ENCODE data around the gene TMIE. TPM values are rescaled to one million over a fixed set of nuclear protein-coding genes. Genes with fewer than 3 reads are reported as not detected.
A peak's percentile ranks its signal among the peaks of the same experiment; 100 is the strongest.

TMIE gene
- total and polyA plus RNA-seq, 9 of the 15 experiments (the other 6 are each of a cell fraction or from before 2014, with no cell fraction given): not detected

DNA sequence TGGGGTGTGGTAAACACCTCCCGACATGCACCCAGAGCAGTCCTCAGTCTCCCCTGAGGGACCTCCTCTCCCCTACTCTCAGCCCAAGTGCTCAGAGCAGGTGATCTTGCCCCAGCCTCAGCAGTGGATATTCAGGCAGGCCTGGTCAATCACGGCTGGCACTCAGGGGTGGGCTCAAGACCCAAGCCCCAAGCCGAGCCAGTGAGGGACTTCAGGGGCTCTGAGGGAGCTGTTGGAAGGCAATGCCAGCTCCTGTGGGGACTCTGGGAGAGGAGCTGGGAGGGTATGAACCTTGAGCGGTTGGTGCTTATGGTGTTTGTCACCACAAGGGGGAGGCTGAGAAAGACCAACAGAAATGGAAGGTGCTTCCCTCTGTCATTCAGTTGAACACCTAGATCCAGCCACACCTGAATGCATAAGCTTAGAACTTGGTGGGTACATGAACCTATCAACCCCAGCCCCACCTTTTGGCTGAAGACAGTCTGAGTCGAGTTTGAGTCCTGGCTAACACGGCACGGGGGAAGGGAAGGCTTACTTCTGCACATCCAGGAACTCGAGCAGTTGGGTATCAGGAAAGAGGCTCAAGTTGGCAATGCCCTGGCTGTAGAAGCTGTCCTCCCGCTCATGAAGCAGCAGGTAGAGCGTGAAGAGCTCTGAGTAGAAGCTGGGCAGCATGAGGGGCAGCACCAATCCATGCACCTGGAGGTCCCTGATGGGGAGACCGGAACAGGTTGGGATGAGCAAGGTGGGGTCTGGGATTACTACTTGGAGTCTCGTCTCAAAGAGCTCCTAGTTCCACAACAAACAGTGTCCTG is 27.0 kb upstream of the TMIE start:
- 2% methylated on average over 12 of the region's 12 CpGs for WGBS (ENCODE audit: insufficient coverage, low coverage, missing lambda C conversion rate)
- DNase-seq (ENCODE audit: extremely low read depth in 1 of 4, low spot score in 3 of 4) (peak in 3 of 4 experiments; percentile 33 to 56 (median 52)), FAIRE-seq (peak; percentile 85), ATAC-seq (peak; percentile 66)
- no peak overlapping the region for H2AFZ ChIP-seq (ENCODE audit: low read depth, low read length)
- intact Hi-C loops (cut with micrococcal nuclease) (no loop called here), in situ Hi-C loops (cut with MboI) (no loop called here)
- H3K36me3 ChIP-seq (ENCODE audit: control insufficient read depth, insufficient read depth, low read length): no peaks in the 10 kb centered on the region
- no peaks in the 10 kb centered on the region for H3K9me3 ChIP-seq (replicated peaks; ENCODE audit: control insufficient read depth, insufficient read depth, low read depth, low read length)
- H3K9ac ChIP-seq (ENCODE audit: insufficient read depth in 1 of 2, low read depth in 2 of 2, low read length in 2 of 2): no peak overlapping the region
- H3K4me1 ChIP-seq (replicated peaks in 1 of 2; ENCODE audit: control insufficient read depth in 2 of 2, insufficient read depth in 2 of 2, low read length in 2 of 2): peaks cover 0 to 6% of the 10 kb centered on the region in 2 experiments; a peak in 2 of 5 replicates
- POLR2A ChIA-PET: interaction anchor here (0.7 kb wide), 1 partner anchor 9 kb away, joined by 3 read pairs; no protein-coding TSS in a partner anchor
- BruUV-seq (replicated peaks): no TSS peak
- no peak overlapping the region for H3K4me3 ChIP-seq
- no peaks in the 10 kb centered on the region for H3K79me2 ChIP-seq (ENCODE audit: control insufficient read depth, insufficient read depth, low read length)
- no peak overlapping the region for H3K27ac ChIP-seq (ENCODE audit: extremely low read depth, low read depth, low read length)
- CTCF ChIA-PET (ENCODE audit: low intra/inter-chr PET ratio): interaction anchor here (0.7 kb wide), 1 partner anchor 19 kb away, joined by 4 read pairs; the partner anchor contains the start of gene ALS2CL
- no peak overlapping the region for H3K4me2 ChIP-seq (ENCODE audit: insufficient read depth, low read length)
- peaks cover 33% of the 10 kb centered on the region for H4K20me1 ChIP-seq (replicated peaks; ENCODE audit: control insufficient read depth, insufficient read depth, low read length)
- H3K9me1 ChIP-seq (ENCODE audit: control insufficient read depth, insufficient read depth, low read length): no peaks in the 10 kb centered on the region
- H3K27me3 ChIP-seq (ENCODE audit: control insufficient read depth in 2 of 2, insufficient read depth in 2 of 2, low read length in 2 of 2): peaks cover 24 to 93% of the 10 kb centered on the region in 2 experiments
- TF ChIP-seq JUNB (CRISPR knock-in tag; conservative IDR thresholded peaks at IDR 0.05) (no peak), RAD21 (CRISPR knock-in tag; conservative IDR thresholded peaks at IDR 0.05 in 1 of 2, IDR thresholded peaks at IDR 0.05 in 1 of 2) (peak in 1 of 2 experiments; percentile 21; a peak in 1 of 4 replicates), ZNF740 (CRISPR knock-in tag; IDR thresholded peaks at IDR 0.05) (0 out of 2 replicates have a peak, but pooled peaks have one; percentile 31), ZNF740 (tag; IDR thresholded peaks at IDR 0.05) (no peak), SMC3 (conservative IDR thresholded peaks at IDR 0.05; ENCODE audit: insufficient read depth, low read depth, low read length) (0 out of 2 replicates have a peak, but pooled peaks have one; percentile 12)
- TF ChIP-seq, protein P1, sequence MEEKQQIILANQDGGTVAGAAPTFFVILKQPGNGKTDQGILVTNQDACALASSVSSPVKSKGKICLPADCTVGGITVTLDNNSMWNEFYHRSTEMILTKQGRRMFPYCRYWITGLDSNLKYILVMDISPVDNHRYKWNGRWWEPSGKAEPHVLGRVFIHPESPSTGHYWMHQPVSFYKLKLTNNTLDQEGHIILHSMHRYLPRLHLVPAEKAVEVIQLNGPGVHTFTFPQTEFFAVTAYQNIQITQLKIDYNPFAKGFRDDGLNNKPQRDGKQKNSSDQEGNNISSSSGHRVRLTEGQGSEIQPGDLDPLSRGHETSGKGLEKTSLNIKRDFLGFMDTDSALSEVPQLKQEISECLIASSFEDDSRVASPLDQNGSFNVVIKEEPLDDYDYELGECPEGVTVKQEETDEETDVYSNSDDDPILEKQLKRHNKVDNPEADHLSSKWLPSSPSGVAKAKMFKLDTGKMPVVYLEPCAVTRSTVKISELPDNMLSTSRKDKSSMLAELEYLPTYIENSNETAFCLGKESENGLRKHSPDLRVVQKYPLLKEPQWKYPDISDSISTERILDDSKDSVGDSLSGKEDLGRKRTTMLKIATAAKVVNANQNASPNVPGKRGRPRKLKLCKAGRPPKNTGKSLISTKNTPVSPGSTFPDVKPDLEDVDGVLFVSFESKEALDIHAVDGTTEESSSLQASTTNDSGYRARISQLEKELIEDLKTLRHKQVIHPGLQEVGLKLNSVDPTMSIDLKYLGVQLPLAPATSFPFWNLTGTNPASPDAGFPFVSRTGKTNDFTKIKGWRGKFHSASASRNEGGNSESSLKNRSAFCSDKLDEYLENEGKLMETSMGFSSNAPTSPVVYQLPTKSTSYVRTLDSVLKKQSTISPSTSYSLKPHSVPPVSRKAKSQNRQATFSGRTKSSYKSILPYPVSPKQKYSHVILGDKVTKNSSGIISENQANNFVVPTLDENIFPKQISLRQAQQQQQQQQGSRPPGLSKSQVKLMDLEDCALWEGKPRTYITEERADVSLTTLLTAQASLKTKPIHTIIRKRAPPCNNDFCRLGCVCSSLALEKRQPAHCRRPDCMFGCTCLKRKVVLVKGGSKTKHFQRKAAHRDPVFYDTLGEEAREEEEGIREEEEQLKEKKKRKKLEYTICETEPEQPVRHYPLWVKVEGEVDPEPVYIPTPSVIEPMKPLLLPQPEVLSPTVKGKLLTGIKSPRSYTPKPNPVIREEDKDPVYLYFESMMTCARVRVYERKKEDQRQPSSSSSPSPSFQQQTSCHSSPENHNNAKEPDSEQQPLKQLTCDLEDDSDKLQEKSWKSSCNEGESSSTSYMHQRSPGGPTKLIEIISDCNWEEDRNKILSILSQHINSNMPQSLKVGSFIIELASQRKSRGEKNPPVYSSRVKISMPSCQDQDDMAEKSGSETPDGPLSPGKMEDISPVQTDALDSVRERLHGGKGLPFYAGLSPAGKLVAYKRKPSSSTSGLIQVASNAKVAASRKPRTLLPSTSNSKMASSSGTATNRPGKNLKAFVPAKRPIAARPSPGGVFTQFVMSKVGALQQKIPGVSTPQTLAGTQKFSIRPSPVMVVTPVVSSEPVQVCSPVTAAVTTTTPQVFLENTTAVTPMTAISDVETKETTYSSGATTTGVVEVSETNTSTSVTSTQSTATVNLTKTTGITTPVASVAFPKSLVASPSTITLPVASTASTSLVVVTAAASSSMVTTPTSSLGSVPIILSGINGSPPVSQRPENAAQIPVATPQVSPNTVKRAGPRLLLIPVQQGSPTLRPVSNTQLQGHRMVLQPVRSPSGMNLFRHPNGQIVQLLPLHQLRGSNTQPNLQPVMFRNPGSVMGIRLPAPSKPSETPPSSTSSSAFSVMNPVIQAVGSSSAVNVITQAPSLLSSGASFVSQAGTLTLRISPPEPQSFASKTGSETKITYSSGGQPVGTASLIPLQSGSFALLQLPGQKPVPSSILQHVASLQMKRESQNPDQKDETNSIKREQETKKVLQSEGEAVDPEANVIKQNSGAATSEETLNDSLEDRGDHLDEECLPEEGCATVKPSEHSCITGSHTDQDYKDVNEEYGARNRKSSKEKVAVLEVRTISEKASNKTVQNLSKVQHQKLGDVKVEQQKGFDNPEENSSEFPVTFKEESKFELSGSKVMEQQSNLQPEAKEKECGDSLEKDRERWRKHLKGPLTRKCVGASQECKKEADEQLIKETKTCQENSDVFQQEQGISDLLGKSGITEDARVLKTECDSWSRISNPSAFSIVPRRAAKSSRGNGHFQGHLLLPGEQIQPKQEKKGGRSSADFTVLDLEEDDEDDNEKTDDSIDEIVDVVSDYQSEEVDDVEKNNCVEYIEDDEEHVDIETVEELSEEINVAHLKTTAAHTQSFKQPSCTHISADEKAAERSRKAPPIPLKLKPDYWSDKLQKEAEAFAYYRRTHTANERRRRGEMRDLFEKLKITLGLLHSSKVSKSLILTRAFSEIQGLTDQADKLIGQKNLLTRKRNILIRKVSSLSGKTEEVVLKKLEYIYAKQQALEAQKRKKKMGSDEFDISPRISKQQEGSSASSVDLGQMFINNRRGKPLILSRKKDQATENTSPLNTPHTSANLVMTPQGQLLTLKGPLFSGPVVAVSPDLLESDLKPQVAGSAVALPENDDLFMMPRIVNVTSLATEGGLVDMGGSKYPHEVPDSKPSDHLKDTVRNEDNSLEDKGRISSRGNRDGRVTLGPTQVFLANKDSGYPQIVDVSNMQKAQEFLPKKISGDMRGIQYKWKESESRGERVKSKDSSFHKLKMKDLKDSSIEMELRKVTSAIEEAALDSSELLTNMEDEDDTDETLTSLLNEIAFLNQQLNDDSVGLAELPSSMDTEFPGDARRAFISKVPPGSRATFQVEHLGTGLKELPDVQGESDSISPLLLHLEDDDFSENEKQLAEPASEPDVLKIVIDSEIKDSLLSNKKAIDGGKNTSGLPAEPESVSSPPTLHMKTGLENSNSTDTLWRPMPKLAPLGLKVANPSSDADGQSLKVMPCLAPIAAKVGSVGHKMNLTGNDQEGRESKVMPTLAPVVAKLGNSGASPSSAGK (IDR thresholded peaks at IDR 0.05): no peak

Data from K562 (cell line).